Activated gamma-delta T cell treated with anti-CD3 and anti-CD28 coated beads, Interleukin-2, amount 50 U/mL, for 16 hours (primary cell): ENCODE measurements around the gene CAPZA2.
"Not testable (repeated sequence)": the region's sequence is repeated elsewhere in the genome, so short reads cannot be mapped to it uniquely, and the experiment has no call there.

ENCODE experiments used
- DNase-seq: peaks from one replicate; pipeline ENCODE4 v3.0.0-alpha.2; 2020; ENCODE audit warnings: low read depth

Gene CAPZA2

GRCh38 chr7:116955340-116955739 lies 93.0 kb downstream of the CAPZA2 start:
- no peak for DNase-seq

- no peak for DNase-seq
Measured at GRCh38 chr7:116955801-116956476, 93.6 kb downstream of the CAPZA2 start.

GRCh38 chr7:116956477-116956804 lies 94.1 kb downstream of the CAPZA2 start:
- no peak for DNase-seq

GRCh38 chr7:116957874-116958273 lies 95.5 kb downstream of the CAPZA2 start:
- no peak for DNase-seq

- DNase-seq = not testable (repeated sequence)
Measured at GRCh38 chr7:116961966-116962673, 99.7 kb downstream of the CAPZA2 start.

GRCh38 chr7:116963234-116963633 lies 100.8 kb downstream of the CAPZA2 start:
- DNase-seq = no peak

- DNase-seq = no peak
Measured at GRCh38 chr7:116966601-116967000, 104.2 kb downstream of the CAPZA2 start.

- DNase-seq = no peak
Measured at GRCh38 chr7:116967254-116967922, 105.0 kb downstream of the CAPZA2 start.

GRCh38 chr7:116967983-116968382 lies 105.6 kb downstream of the CAPZA2 start:
- DNase-seq = no peak

GRCh38 chr7:116968631-116969030 lies 106.2 kb downstream of the CAPZA2 start:
- no peak for DNase-seq

GRCh38 chr7:116969371-116969902 lies 107.0 kb downstream of the CAPZA2 start:
- no peak for DNase-seq

GRCh38 chr7:116970238-116970910 lies 108.0 kb downstream of the CAPZA2 start:
- DNase-seq = no peak

- not testable (repeated sequence) for DNase-seq
Measured at GRCh38 chr7:116971153-116971552, 108.8 kb downstream of the CAPZA2 start.
